KBM-7 (cell line): Measurements from ENCODE around the gene BCO2.

Experiments
- DNase-seq: peaks from one replicate; pipeline ENCODE4 v3.0.0-alpha.2; 2015
- in situ Hi-C: fragments of 300-500 bp; cut with MboI; formaldehyde crosslinking; loops from 2 replicates; pipeline ENCODE4 v1.14.3; 2020; ENCODE audit warnings: low sequenced_read_pairs, low pct_unique_long_range_greater_than_20kb, mixed read lengths

BCO2 gene

DNA sequence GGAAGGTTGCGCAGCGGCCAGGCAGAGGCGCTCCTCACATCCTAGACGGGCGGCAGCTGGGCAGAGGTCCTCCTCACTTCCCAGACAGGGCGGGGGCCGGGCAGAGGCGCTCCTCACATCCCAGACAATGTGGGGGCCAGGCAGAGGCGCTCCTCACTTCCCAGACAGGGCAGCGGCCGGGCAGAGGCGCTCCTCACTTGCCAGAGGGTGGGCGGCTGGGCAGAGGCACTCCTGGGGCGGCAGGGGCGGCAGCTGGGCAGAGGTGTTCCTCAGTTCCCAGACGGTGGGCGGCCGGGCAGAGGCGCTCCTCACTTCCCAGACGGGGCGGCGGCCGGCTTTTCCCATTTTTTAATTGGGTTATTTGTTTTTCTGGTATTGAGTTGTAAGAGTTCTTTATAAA, 30.8 kb downstream of the BCO2 start:
- no peak for DNase-seq
- in situ Hi-C loops, result no loop called here

GRCh38 chr11:112210890-112211289, 35.6 kb downstream of the BCO2 start:
- no peak for DNase-seq
- in situ Hi-C loops, result no loop called here

DNA sequence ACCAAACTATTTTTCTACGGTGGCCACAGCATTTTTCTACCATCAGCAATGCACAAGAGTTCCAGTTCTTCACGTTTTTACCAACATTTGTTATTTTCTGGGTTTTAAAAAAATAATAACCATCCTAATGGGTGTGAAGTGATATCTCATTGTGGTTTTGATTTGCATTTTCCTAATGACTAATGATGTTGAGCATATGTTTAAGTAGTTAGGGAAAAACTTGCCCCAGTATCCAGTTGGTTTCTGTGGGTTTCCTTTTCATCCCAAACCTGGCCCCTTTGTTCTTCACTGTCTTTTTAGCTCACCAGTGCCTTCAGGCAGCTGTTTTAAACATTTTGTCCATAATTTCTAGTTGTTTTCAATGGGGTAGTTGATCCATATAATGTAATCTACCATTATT, 36.2 kb downstream of the BCO2 start:
- no peak for DNase-seq
- in situ Hi-C loops, result no loop called here

DNA sequence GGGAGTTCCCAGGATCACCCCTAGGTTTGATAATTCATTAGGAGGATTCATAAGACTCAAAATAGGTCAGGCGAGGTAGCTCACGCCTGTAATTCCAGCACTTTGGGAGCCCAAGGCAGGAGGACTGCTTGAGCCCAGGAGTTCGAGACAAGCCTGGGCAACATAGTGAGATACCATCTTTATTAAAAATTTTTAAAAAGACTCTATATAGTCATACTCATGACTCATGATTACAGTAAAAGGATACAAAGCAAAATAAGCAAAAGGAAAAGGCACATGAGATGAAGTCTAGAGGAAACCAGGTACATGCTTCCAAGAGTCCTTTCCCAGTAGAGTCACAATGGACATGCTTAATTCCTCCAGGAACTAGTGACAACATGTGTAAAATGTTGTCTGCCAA, 37.0 kb downstream of the BCO2 start:
- in situ Hi-C loops, result no loop called here
- no peak for DNase-seq

GRCh38 chr11:112212710-112213109, 37.4 kb downstream of the BCO2 start:
- DNase-seq, result no peak

DNA sequence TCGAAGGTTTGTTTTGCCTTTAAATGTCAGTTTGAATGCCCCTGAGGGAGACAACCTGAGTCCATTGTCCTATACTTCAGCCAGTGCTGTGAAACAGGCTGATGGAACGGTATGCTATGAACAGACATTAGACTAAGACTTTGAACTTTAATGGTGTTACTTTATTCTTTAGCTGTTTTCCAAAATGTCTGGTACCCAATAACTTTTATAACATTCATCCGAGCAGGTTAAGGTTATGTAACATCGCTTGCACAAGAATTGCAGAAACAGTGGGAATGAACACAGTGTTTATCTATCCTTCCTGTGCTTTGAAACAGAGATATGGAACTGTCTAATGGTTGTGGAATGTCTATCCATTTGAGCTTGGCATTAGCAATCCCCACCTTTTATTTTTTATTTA, 38.4 kb downstream of the BCO2 start:
- in situ Hi-C loops, result no loop called here
- no peak for DNase-seq

More at GRCh38 chr11:112212710-112213109, 37.4 kb downstream of the BCO2 start:
- in situ Hi-C loops, result no loop called here

- DNase-seq, result no peak
- in situ Hi-C loops, result no loop called here
Observed at GRCh38 chr11:112215621-112216020, 40.3 kb downstream of the BCO2 start.

DNA sequence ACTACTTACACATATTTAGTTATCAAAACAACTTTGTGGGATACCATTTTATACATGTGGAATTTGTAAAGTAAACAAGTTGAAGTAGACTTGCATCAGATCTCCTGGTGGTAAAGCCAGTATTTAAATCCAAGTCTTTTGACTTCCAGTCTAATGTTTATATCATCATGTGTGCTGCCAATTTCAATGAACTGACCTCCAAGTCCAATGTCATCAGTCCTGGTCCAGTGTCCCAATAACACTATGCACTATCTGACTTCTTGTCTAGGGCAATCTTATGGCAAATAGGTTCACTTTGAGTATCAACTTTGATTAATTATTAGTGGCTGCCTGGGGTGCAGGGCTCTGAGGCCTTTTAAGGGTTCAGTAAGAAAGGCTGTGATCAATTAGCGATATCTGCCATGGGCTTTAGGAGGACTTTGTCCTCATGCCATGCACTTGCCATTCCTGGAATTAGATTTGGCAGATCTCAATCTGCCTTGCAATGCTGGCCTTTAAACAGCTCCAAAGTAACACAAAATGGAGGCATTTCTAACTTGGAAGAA, 41.3 kb downstream of the BCO2 start:
- DNase-seq, result no peak
- in situ Hi-C loops, result no loop called here

GRCh38 chr11:112219476-112220232, 44.3 kb downstream of the BCO2 start:
- in situ Hi-C loops, result no loop called here

GRCh38 chr11:112221274-112221835, 46.0 kb downstream of the BCO2 start:
- in situ Hi-C loops, result no loop called here
- no peak for DNase-seq

More at GRCh38 chr11:112219476-112220232, 44.3 kb downstream of the BCO2 start:
- peak; percentile 85 for DNase-seq

DNA sequence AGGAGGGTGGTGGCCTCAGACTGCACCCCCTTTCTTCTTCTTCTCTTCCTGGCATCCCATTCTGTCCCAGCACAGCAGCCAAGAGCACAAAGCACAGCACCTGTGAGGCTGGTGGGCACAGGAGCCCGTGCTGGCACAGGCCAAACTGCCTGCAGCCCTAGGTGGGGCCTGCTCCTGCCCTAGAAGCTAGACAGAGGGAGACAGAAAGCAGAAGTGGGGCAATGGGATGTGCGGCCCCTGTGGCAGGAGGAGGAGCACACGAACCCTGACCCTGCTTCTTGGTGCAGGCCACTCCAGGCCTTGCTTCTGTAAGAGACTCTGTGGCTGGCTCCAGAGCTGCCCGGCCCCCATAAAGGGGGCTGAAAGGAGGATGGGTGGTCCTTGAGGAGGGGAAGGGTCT, 47.0 kb downstream of the BCO2 start:
- in situ Hi-C loops, result no loop called here
- no peak for DNase-seq

DNA sequence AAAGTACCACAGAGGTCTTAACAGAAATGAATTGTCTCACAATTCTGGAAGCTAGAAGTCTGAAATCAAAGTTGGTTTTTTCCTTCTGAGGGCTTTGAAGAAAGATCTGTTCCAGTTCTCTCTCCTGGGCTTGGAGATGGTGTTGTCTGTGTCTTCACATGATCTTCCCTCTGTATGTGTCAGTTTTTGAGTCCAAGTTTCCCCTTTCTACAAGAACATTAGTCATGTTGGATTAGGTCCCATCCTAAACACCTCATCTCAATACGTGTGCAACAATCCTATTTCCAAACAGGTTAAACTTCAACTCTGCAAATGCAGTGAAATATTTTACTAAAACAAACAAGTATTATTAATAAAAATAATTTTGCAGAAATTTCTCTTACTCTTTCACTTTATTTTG, 47.8 kb downstream of the BCO2 start:
- no peak for DNase-seq
- in situ Hi-C loops, result no loop called here

DNA sequence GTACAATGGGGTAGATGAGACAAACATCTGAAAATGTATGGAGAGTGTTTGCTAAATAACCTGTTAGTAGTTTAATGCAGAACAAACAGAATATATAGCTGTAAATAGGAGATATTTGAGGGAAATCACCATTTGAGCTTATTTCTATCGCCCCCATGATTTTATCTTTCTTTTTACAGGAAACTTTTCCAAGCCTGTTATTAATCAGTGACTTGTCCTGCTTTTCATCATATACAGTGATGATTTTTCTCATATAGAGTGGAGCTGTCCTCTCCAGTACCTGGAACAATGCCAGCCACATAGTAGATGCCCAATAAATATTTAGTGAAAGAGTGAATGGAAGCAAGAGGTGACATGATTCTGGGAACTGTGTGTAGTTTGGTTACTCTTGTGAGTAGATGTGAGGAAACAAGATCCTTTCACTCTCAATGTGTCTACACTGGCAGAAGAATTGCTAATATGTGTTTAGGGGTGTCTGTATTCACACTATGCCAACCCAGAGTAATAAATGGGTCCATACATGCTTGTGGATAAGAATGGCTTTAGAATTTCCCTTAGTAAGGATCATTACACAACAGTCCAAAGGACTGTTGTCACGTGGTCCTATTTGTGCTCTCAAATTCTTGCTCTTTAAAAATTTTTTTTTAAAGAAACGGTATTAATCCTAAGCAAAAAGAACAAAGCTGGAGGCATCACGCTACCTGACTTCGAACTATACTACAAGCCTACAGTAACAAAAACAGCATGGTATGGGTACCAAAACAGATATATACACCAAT, 48.6 kb downstream of the BCO2 start:
- no peak for DNase-seq
- in situ Hi-C loops, result no loop called here

DNA sequence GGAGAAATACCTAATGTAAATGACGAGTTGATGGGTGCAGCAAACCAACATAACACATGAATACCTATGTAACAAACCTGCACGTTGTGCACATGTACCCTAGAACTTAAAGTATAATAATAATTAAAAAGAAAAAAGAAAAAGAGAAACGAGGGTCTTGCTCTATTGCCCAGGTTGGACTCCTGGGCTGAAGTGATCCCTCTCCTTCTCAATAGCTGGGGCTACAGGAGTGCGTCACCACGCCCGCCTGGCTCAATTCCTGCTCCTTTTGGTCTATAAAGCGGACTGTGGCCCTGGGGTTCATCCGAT, 50.4 kb downstream of the BCO2 start:
- in situ Hi-C loops, result no loop called here
- DNase-seq, result no peak

DNA sequence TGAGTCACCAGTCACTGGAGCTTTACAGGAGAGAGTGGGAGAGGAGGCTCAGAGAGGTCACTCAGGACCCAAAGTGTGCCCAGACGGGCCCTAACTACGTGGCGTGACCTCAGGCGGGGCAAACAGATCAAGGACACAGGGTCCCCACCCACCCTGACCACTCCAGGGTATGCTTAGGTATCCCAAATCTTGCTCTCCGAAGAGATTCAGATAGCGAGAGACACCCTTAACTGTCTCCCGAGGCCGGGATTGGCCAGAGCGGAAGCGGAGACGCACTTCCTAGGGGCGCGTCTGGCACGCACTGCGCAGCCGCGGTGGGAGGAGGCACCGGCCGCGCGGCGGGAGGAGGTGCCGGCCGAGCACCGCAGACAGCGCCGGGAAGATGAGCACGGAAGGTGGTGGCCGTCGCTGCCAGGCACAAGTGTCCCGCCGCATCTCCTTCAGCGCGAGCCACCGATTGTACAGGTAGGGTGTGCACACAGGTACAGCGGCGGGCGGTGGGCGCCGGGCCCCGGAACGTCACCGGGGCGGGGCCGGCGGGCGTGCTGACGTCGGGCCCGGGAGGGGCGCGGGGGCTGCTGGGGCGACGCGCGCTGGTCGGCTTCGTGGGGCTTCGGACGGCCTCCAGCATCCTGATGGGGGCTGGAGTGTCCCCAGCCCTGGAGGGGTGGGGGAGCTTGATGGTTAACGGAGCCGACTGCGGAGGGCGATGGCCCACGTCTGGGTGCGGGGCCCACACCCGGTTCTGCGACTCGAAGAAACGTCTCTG, 50.9 kb downstream of the BCO2 start, which contains the start of gene PTS:
Gene PTS (plus strand): TSS at position 367 of the 769 bp plus-strand sequence. CDS start 16 bp downstream, at position 383.
- peak; percentile 85 for DNase-seq
- in situ Hi-C loops, result no loop called here

- DNase-seq, result no peak
- in situ Hi-C loops, result no loop called here
Observed at GRCh38 chr11:112226831-112227401, 51.6 kb downstream of the BCO2 start.

DNA sequence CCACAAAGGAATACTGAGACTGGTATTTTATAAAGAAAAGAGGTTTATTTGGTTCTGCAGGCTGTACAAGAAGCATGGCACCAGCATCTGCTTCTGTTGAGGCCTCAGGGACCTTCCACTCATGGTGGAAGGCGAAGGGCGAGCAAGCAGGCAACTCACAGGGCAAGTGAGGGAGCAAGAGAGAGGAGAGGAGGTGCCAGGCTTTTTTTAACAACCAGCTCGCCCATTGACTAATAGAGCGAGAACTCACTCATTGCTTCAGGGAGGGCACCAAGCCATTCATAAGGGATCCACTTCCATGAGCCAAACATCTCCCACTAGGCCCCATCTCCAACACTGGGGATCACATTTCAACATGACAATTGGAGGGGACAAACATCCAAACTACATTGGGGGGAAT, 52.2 kb downstream of the BCO2 start:
- in situ Hi-C loops, result no loop called here
- DNase-seq, result no peak

DNA sequence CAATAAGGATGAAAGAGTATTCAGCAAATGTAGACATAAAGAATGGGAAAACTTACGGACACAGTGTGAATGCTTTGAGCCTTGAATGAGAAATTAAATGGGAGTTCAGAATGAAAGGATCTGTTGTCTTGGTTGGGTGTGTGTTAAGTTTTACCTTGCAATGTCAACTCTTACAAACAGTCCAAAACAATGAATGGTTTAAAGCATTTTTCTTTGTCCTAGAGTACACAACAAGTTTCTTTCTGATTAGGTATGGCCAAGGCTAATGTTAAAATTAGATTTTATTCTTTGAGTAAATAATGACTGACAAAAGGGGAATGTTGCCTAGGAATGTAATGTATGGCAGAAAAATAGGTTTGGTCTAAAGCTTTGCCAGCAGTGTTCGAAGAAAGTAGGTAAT, 53.4 kb downstream of the BCO2 start:
- no peak for DNase-seq
- in situ Hi-C loops, result no loop called here

GRCh38 chr11:112229159-112229558, 53.8 kb downstream of the BCO2 start:
- no peak for DNase-seq
- in situ Hi-C loops, result no loop called here
